Left cardiac atrium (tissue), 4 donors: ENCODE measurements around the gene LRP1B. TPM values are rescaled to one million over a fixed set of nuclear protein-coding genes. Genes with fewer than 3 reads are reported as not detected.

Experiments used
- ATAC-seq, 2 donors: fragments of 200-7000 bp; cut with Tn5 transposase; one replicate each; pipeline ENCODE4 v1.9.1; 2020; ENCODE audit warnings: mild to moderate bottlenecking in 2 of 2, moderate library complexity in 2 of 2
- DNase-seq: peaks from one replicate; pipeline ENCODE4 v3.0.0-alpha.2; 2020
- intact Hi-C, 2 donors: fragments of 100-400 bp; cut with DNase I; formaldehyde crosslinking; loops; one replicate each; pipeline versions ENCODE4 v1.14.1 to v1.15.1; 2022 to 2023
- total RNA-seq, 2 donors: library from RNA; stranded (reverse); fragmentation: NEBNext Ultra II Directional; extraction: Animal tissue kit (Norgen Biotek cat#: 25700); gene quantifications; one replicate each; pipeline ENCODE4 v1.2.1, GENCODE V29; 2021
- donor health status: DM: no; HTN: yes; CAD: no.
- donor health status: DM: no; HTN: yes; CAD: no; lungs with severe emphysema.
- donor health status: DM: yes; HTN: yes; CAD: no.
- donor health status: Dilated cardiomyopathy.

Gene LRP1B
- total RNA-seq, 2 donors from 2014 or later, result 1.2 TPM

GRCh38 chr2:140603416-140603815 is 1527.4 kb downstream of the LRP1B start:
- no peak for DNase-seq
- no peak for ATAC-seq
- intact Hi-C loops, result no loop called here

- intact Hi-C loops, result no loop called here
- no peak for ATAC-seq
- DNase-seq, result no peak
These were observed 1529.0 kb downstream of the LRP1B start for GRCh38 chr2:140601801-140602200.

GRCh38 chr2:140601342-140601741 is 1529.5 kb downstream of the LRP1B start:
- DNase-seq (no peak), ATAC-seq (peak in 1 of 2 donors; percentile 61)
- intact Hi-C loops, result no loop called here

- intact Hi-C loops, result no loop called here
- ATAC-seq, result no peak
- DNase-seq, result no peak
These were observed 1530.7 kb downstream of the LRP1B start for GRCh38 chr2:140600116-140600515.

- DNase-seq (no peak), ATAC-seq (no peak)
- intact Hi-C loops, result no loop called here
These were observed 1533.0 kb downstream of the LRP1B start for GRCh38 chr2:140597836-140598235.

GRCh38 chr2:140597205-140597604 is 1533.6 kb downstream of the LRP1B start:
- DNase-seq, result no peak
- intact Hi-C loops, result no loop called here
- no peak for ATAC-seq

- ATAC-seq (no peak), DNase-seq (no peak)
- intact Hi-C loops, result no loop called here
These were observed 1534.4 kb downstream of the LRP1B start for GRCh38 chr2:140596447-140596846.

- intact Hi-C loops, result no loop called here
- no peak for ATAC-seq
- DNase-seq, result no peak
These were observed 1535.7 kb downstream of the LRP1B start for GRCh38 chr2:140595107-140595506.

GRCh38 chr2:140593132-140593531 is 1537.7 kb downstream of the LRP1B start:
- DNase-seq, result no peak
- no peak for ATAC-seq
- intact Hi-C loops, result no loop called here

GRCh38 chr2:140589696-140590095 is 1541.1 kb downstream of the LRP1B start:
- intact Hi-C loops, result no loop called here
- ATAC-seq (no peak), DNase-seq (no peak)

GRCh38 chr2:140589273-140589672 is 1541.5 kb downstream of the LRP1B start:
- intact Hi-C loops, result no loop called here
- ATAC-seq (no peak), DNase-seq (no peak)

GRCh38 chr2:140586379-140586778 is 1544.4 kb downstream of the LRP1B start:
- DNase-seq (no peak), ATAC-seq (no peak)
- intact Hi-C loops, result no loop called here

- ATAC-seq, result no peak
- intact Hi-C loops, result no loop called here
These were observed 1545.8 kb downstream of the LRP1B start for GRCh38 chr2:140585016-140585415.

GRCh38 chr2:140584471-140584870 is 1546.3 kb downstream of the LRP1B start:
- intact Hi-C loops, result no loop called here
- no peak for ATAC-seq
- no peak for DNase-seq

More at GRCh38 chr2:140585016-140585415, 1545.8 kb downstream of the LRP1B start:
- no peak for DNase-seq

- DNase-seq (no peak), ATAC-seq (no peak)
- intact Hi-C loops, result no loop called here
These were observed 1550.2 kb downstream of the LRP1B start for GRCh38 chr2:140580532-140581151.

- ATAC-seq, result no peak
- no peak for DNase-seq
These were observed 1553.4 kb downstream of the LRP1B start for GRCh38 chr2:140577453-140577852.

GRCh38 chr2:140567734-140568133 is 1563.1 kb downstream of the LRP1B start:
- intact Hi-C loops, result no loop called here

More at GRCh38 chr2:140577453-140577852, 1553.4 kb downstream of the LRP1B start:
- intact Hi-C loops, result no loop called here

GRCh38 chr2:140565756-140566155 is 1565.1 kb downstream of the LRP1B start:
- intact Hi-C loops, result no loop called here
- ATAC-seq (no peak), DNase-seq (no peak)

More at GRCh38 chr2:140567734-140568133, 1563.1 kb downstream of the LRP1B start:
- DNase-seq, result no peak
- ATAC-seq, result no peak

- intact Hi-C loops, result no loop called here
- no peak for ATAC-seq
These were observed 1575.1 kb downstream of the LRP1B start for GRCh38 chr2:140555701-140556100.

GRCh38 chr2:140552634-140553033 is 1578.2 kb downstream of the LRP1B start:
- intact Hi-C loops, result no loop called here
- ATAC-seq (no peak), DNase-seq (no peak)

More at GRCh38 chr2:140555701-140556100, 1575.1 kb downstream of the LRP1B start:
- no peak for DNase-seq

- intact Hi-C loops, result no loop called here
- no peak for DNase-seq
- no peak for ATAC-seq
These were observed 1579.5 kb downstream of the LRP1B start for GRCh38 chr2:140551287-140551686.
